K562 (cell line): ENCODE data around the gene TTC16. TPM values are rescaled to one million over a fixed set of nuclear protein-coding genes. Genes with fewer than 3 reads are reported as not detected.

Experiments
- CBFA2T2 ChIP-seq: fragments of 450-650 bp; conservative IDR thresholded peaks from 2 replicates; pipeline ENCODE4 v1.6.1; 2017; ENCODE audit warnings: mild to moderate bottlenecking
- EP400 ChIP-seq: fragments of 450-650 bp; IDR thresholded peaks from 2 replicates; pipeline ENCODE4 v1.6.1; 2017; ENCODE audit warnings: antibody characterized with exemption, mild to moderate bottlenecking, moderate library complexity
- HMGN3 ChIP-seq: IDR thresholded peaks from 2 replicates; pipeline ENCODE4 v1.6.1; 2011; ENCODE audit warnings: borderline replicate concordance, low read depth, mild to moderate bottlenecking, mixed read lengths, low read length; ENCODE audit not compliant: insufficient read length; ENCODE audit errors: extremely low read depth
- HSF4 ChIP-seq: fragments of 250-450 bp; sonication (Bioruptor Pico); IDR thresholded peaks from 2 replicates; pipeline ENCODE4 v2.1.2; 2022; ENCODE audit warnings: mild to moderate bottlenecking, moderate library complexity, borderline replicate concordance
- PHF8 ChIP-seq: fragments of 200-600 bp; sonication (generic); IDR thresholded peaks from 2 replicates; pipeline ENCODE4 v1.6.1; 2012; ENCODE audit warnings: mixed run types, mild to moderate bottlenecking, inconsistent platforms, low read length, moderate library complexity, borderline replicate concordance
- PTBP1 ChIP-seq: fragments of 200-400 bp; formaldehyde crosslinking; IDR thresholded peaks from 2 replicates; pipeline ENCODE4 v1.6.1; 2017; ENCODE audit warnings: low read depth, low read length
- SIRT6 ChIP-seq: IDR thresholded peaks from one replicate; pipeline ENCODE4 v1.6.1; 2012; ENCODE audit warnings: low read depth, mild to moderate bottlenecking, control low read depth, inconsistent platforms, low read length, moderate library complexity
- YY1 ChIP-seq, 3 experiments: IDR thresholded peaks; 2 replicates each; pipeline ENCODE4 v1.6.1; 2011; ENCODE audit warnings: low read length in 2 of 3, mild to moderate bottlenecking in 2 of 3, moderate library complexity in 2 of 3, borderline replicate concordance in 1 of 3, control low read depth in 1 of 3, low read depth in 1 of 3; ENCODE audit not compliant: insufficient read depth in 3 of 3, insufficient replicate concordance in 2 of 3, control insufficient read depth in 1 of 3, insufficient read length in 1 of 3; ENCODE audit errors: extremely low read depth in 1 of 3
- ZNF586 ChIP-seq: fragments of 450-650 bp; formaldehyde crosslinking; conservative IDR thresholded peaks from 2 replicates; pipeline ENCODE4 v1.4.0; 2020; ENCODE audit warnings: mild to moderate bottlenecking, moderate library complexity
- ZNF644 ChIP-seq: fragments of 200-800 bp; sonication (Bioruptor generic); IDR thresholded peaks from 2 replicates; pipeline ENCODE4 v1.6.1; 2016; ENCODE audit warnings: low read depth, missing genetic modification characterization, missing compliant biosample characterization
- ZNF76 ChIP-seq: fragments of 250-450 bp; sonication (Bioruptor Pico); IDR thresholded peaks from 2 replicates; pipeline ENCODE4 v1.4.0; 2020; ENCODE audit warnings: mild to moderate bottlenecking, moderate library complexity, borderline replicate concordance
- polyA plus RNA-seq, 8 experiments: library from polyadenylated mRNA; depleted of rRNA in 4 of 8; stranded (reverse) in 5 of 8; unstranded in 3 of 8; fragments of >200 nt; fragmentation: Nextera tagmentation in 2 of 8; fragmentation: Illumina TruSeq in 1 of 8; extraction: Ambion mirVana in 2 of 8; extraction: Trizol in 1 of 8; gene quantifications; 2 replicates each; pipeline versions ENCODE4 v1.2.1 to v1.2.3, GENCODE V29; 2011 to 2014; ENCODE audit warnings: inconsistent platforms in 1 of 8, missing spikeins in 1 of 8
- total RNA-seq, 7 experiments: library from RNA; depleted of rRNA in 6 of 7; stranded (reverse); fragments of >200 nt in 6 of 7; fragmentation: Illumina TruSeq in 2 of 7; extraction: Trizol in 2 of 7; gene quantifications; 2 replicates each; pipeline versions ENCODE4 v1.2.1 to v1.2.3, GENCODE V29; 2011 to 2021; ENCODE audit warnings: low replicate concordance in 1 of 7
- TF ChIP-seq, protein P1 (sequence below), 3 experiments: fragments of 200-800 bp in 1 of 3; fragments of 250-450 bp in 1 of 3; fragments of 450-650 bp in 1 of 3; sonication (Bioruptor Pico) in 1 of 3; sonication (Bioruptor generic) in 1 of 3; formaldehyde crosslinking in 1 of 3; IDR thresholded peaks; 2 replicates each; pipeline versions ENCODE4 v1.6.1 to v1.8.0; 2016 to 2022; ENCODE audit warnings: mild to moderate bottlenecking in 2 of 3, missing genetic modification characterization in 2 of 3, missing compliant biosample characterization in 1 of 3, moderate library complexity in 1 of 3
- TF ChIP-seq, protein P2 (sequence below): fragments of 250-450 bp; sonication (Bioruptor Pico); IDR thresholded peaks from 2 replicates; pipeline ENCODE4 v1.5.0; 2020; ENCODE audit warnings: mild to moderate bottlenecking, borderline replicate concordance
- TF ChIP-seq, protein P3 (sequence below): fragments of 450-650 bp; IDR thresholded peaks from 2 replicates; pipeline ENCODE4 v1.6.1; 2017; ENCODE audit warnings: mild to moderate bottlenecking, moderate library complexity
- TF ChIP-seq, protein P4 (sequence below): fragments of 250-450 bp; sonication (Bioruptor Pico); IDR thresholded peaks from 2 replicates; pipeline ENCODE4 v1.5.0; 2021; ENCODE audit warnings: mild to moderate bottlenecking, moderate library complexity

Gene TTC16
- total and polyA plus RNA-seq, 9 of the 15 experiments (the other 6 are each of a cell fraction or from before 2014, with no cell fraction given), result 0.11 TPM; not detected in 8

DNA sequence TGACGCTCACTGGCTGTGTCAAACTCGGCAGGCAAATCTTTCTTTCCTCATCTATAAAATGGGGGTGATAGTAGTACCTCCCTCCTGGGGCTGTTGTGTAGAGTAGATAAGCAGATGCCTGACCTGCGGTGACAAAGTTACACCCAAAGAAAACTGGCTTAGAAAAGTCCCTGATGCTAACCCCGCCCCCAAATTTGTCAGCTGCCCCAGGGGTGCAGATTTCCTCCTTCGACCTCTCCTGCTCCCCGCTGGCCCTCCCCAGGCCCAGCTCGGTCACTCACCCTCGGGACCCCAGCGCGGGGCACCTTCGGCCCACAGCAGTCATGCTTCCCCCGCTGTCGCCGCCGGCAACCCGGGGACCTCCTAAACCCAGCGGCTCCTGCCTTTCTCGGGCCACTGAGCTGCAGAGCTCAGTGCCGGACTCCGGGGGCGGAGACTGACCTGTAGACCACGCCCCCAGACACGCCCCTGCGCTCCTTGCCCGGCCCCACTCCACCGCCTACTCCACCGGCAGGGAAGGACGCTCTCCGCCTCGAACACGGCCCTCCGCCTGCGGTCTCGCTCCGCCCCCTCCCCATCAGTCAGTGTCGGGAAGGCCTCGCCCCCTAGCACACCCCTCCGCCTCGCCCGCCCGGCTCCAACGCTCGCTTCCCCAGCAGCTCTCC is 55.2 kb downstream of the TTC16 start (continued):
- TF ChIP-seq, protein P1, sequence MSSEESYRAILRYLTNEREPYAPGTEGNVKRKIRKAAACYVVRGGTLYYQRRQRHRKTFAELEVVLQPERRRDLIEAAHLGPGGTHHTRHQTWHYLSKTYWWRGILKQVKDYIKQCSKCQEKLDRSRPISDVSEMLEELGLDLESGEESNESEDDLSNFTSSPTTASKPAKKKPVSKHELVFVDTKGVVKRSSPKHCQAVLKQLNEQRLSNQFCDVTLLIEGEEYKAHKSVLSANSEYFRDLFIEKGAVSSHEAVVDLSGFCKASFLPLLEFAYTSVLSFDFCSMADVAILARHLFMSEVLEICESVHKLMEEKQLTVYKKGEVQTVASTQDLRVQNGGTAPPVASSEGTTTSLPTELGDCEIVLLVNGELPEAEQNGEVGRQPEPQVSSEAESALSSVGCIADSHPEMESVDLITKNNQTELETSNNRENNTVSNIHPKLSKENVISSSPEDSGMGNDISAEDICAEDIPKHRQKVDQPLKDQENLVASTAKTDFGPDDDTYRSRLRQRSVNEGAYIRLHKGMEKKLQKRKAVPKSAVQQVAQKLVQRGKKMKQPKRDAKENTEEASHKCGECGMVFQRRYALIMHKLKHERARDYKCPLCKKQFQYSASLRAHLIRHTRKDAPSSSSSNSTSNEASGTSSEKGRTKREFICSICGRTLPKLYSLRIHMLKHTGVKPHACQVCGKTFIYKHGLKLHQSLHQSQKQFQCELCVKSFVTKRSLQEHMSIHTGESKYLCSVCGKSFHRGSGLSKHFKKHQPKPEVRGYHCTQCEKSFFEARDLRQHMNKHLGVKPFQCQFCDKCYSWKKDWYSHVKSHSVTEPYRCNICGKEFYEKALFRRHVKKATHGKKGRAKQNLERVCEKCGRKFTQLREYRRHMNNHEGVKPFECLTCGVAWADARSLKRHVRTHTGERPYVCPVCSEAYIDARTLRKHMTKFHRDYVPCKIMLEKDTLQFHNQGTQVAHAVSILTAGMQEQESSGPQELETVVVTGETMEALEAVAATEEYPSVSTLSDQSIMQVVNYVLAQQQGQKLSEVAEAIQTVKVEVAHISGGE (CRISPR knock-in tag; IDR thresholded peaks at IDR 0.05), result no peak
- no peak for TF ChIP-seq ZNF76 (CRISPR knock-in tag)
- no peak for TF ChIP-seq HSF4
- TF ChIP-seq, protein P2, sequence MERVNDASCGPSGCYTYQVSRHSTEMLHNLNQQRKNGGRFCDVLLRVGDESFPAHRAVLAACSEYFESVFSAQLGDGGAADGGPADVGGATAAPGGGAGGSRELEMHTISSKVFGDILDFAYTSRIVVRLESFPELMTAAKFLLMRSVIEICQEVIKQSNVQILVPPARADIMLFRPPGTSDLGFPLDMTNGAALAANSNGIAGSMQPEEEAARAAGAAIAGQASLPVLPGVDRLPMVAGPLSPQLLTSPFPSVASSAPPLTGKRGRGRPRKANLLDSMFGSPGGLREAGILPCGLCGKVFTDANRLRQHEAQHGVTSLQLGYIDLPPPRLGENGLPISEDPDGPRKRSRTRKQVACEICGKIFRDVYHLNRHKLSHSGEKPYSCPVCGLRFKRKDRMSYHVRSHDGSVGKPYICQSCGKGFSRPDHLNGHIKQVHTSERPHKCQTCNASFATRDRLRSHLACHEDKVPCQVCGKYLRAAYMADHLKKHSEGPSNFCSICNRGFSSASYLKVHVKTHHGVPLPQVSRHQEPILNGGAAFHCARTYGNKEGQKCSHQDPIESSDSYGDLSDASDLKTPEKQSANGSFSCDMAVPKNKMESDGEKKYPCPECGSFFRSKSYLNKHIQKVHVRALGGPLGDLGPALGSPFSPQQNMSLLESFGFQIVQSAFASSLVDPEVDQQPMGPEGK (CRISPR knock-in tag), result no peak
- no peak for TF ChIP-seq ZNF586 (CRISPR knock-in tag)
- TF ChIP-seq YY1 (IDR thresholded peaks at IDR 0.05; ENCODE audit: borderline replicate concordance in 1 of 3, control insufficient read depth in 1 of 3, extremely low read depth in 1 of 3, insufficient read depth in 3 of 3, insufficient read length in 1 of 3, insufficient replicate concordance in 2 of 3, low read depth in 1 of 3, low read length in 2 of 3), result peak in 1 of 3 experiments; percentile 22
- no peak for TF ChIP-seq PTBP1
- TF ChIP-seq CBFA2T2, result peak; percentile 54; the same call in 1 of the 2 replicates
- no peak for TF ChIP-seq ZNF644 (tag)
- no peak for TF ChIP-seq SIRT6
- TF ChIP-seq HMGN3, result peak; percentile 74
- peak; percentile 54; the same call in 1 of the 2 replicates for TF ChIP-seq PHF8
- TF ChIP-seq, protein P3, sequence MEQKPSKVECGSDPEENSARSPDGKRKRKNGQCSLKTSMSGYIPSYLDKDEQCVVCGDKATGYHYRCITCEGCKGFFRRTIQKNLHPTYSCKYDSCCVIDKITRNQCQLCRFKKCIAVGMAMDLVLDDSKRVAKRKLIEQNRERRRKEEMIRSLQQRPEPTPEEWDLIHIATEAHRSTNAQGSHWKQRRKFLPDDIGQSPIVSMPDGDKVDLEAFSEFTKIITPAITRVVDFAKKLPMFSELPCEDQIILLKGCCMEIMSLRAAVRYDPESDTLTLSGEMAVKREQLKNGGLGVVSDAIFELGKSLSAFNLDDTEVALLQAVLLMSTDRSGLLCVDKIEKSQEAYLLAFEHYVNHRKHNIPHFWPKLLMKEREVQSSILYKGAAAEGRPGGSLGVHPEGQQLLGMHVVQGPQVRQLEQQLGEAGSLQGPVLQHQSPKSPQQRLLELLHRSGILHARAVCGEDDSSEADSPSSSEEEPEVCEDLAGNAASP, result no peak
- TF ChIP-seq EP400, result no peak
- TF ChIP-seq, protein P4, sequence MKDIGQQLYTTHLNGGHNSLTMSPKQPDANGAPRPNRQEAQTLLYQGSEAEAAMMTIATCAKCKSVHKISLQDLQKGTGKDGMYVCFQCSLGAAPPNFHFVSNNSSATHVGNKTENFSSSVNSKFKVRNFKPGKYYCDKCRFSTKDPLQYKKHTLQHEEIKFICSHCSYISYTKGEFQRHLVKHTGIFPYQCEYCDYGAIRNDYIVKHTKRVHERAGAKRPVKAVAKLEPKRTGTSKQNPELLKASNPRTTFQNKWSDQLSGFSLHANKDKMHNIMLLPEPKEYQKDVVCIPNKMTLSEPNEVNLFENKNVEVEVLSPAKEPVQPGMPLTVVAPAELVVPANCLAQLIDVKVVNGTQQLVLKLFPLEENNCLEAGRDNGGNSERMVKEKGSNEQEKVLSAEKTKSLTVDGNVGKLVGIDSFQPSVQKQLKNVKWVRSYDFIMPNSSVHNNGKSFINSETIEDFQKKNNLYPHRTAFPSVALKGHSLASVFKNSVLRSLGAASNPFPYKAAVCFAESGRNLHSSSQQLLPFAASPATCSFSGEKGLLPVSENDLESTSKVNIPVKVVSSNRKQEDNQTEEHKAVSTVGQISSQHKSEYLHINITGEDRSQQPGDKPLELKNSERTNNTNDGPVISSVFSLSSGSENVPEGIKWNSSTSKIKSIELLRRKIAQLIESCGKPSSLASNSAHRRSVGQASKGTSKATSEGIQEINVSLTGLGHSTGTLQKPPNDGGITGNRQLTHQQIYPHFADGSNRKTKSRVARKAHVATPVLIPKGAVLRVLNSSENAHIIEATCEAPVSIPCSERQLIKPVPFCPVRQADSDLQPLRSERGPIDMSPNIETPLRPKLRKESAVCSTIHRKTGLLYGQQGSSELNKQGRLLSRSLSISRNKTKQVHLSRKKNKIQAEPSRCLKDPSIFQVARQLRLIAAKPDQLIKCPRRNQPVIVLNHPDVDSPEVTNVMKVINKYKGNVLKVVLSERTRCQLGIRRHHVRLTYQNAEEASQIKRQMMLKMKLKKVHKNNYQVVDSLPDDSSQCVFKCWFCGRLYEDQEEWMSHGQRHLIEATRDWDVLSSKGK (CRISPR knock-in tag), result no peak
